GM21360 (cell line): ENCODE data around the gene SP9.

Source experiments
- ATAC-seq: cut with Tn5 transposase; IDR thresholded peaks from one replicate; pipeline ENCODE4 v1.9.1; 2021; ENCODE audit warnings: mild to moderate bottlenecking, moderate library complexity; ENCODE audit not compliant: unreplicated experiment

Gene SP9

DNA sequence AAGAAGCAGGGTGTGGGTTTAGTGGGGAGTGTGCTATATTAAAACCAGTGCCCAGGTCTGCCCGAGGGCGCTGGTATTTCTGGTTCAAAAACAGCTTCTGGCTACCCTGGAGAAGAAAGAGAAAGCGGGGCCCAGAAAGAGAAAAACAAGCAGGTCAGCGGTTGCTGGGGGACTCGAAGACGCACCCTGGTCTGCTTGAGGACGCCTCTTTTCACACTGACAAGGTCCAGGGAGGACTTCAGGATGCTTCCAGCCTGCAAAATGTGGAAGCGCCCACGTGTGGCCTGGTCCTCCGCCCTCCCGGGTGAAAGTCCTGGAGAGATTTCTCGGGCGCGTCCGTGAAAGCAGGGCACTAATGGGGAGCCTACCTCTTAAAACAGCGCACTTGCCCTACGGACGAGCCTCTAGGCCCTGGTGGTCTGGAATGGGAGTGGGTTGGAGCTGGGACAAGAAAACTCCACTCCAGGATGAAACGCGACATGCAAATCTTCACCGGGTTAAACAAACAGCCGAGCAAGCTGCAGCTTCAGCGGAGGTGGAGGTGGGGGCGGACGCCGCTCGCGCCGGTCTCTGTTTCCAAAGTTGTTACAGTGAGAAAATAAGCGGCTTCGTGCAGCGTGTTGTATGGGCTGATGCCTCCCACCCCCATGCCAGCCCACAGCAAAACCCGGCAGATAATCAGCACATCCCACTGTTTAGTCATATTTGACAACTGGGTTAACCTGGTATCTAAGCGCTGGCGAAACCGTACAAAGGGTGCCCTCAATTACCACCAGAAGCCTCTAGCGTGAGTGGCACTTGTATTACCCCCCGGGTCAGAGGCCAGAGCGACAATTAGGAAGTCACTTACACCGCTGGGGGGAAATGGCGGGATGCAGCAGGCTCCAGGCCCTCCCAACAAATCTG, 1.1 kb upstream of the SP9 start:
- ATAC-seq: no peak

DNA sequence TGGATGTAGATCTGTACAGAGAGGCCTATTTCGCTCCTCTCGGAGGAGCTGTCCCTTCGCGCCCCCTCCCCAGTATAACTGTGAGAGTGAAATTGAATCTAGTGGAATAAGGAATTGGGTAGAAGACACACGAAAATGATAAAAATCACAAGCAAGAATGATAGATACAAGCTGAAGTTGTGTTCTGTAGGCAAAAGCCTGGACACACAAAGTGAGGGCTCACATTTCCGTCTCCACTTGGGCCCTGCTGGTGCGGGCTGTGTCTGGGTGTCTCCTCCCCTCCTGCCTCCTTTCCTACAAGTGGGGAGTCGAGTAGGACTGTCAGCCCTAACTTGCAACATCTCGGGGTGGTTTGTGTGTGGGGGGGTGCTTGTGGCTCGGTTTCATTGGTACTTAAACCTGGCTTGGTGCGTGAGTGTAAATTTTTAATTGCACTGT, 457 bp upstream of the SP9 start:
- ATAC-seq: no peak

DNA sequence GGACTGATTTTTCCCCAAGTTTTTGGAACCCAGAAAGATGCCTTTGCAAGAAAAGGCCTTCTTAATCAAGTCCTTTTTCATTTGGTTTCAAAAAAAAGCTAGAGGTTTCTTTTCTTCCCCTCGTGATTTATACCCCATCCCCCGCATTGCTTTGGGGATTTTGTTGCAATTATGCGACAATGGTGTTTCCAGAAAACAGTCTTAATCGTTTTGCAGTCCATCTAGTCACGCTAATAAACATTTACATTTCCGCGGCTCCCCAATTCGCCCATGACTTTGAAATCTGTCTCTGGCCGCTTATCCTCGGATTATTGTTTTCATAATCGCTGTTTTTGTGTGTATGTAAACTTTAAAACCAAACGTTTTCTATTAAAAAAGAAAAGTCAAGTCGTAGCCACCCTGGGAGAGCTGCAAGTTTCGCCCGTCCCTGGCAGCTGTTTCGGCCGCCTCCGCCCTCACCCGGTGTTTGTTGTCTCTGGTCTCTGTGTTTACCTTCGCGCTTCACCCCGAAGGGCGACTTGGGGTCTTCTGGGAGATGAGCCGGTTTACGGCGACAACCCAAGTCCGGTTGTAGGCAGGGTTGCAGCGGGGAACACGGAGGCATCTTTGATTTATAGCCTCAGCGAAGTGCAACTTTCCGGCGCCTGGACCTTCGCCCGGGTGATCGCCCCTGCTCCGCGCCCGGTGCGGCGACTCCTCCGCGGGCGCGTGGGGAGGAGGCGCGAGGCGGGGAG, 667 bp downstream of the SP9 start:
- ATAC-seq: no peak

DNA sequence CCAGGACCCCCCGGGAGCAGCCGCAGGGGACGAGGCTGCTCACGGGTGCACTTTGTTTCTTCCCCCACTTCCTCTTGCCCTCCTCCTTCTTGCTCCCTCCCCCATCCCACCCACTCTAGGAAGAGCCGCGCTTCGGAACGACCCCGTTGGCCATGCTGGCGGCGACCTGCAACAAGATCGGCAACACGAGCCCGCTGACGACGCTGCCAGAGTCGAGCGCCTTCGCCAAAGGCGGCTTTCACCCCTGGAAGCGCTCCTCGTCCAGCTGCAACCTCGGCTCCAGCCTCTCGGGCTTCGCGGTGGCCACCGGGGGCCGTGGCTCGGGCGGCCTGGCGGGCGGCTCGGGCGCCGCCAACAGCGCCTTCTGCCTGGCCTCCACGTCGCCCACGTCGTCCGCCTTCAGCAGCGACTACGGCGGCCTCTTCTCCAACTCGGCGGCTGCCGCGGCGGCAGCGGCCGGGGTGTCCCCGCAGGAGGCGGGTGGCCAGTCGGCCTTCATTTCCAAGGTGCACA, 1.3 kb downstream of the SP9 start:
- no peak for ATAC-seq

DNA sequence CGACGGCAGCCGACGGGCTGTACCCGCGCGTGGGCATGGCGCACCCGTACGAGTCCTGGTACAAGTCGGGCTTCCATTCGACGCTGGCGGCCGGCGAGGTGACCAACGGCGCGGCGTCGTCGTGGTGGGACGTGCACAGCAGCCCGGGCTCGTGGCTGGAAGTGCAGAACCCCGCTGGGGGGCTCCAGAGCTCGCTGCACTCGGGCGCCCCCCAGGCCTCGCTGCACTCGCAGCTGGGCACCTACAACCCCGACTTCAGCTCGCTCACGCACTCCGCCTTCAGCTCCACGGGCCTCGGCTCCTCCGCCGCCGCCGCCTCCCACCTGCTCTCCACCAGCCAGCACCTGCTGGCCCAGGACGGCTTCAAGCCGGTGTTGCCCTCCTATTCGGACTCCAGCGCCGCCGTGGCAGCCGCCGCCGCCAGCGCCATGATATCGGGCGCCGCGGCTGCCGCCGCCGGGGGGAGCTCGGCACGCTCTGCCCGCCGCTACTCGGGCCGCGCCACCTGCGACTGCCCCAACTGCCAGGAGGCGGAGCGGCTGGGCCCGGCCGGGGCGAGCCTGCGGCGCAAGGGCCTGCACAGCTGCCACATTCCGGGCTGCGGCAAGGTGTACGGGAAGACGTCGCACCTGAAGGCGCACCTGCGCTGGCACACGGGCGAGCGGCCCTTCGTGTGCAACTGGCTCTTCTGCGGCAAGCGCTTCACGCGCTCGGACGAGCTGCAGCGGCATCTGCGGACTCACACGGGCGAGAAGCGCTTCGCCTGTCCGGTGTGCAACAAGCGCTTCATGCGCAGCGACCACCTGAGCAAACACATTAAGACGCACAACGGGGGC, 2.0 kb downstream of the SP9 start:
- no peak for ATAC-seq

DNA sequence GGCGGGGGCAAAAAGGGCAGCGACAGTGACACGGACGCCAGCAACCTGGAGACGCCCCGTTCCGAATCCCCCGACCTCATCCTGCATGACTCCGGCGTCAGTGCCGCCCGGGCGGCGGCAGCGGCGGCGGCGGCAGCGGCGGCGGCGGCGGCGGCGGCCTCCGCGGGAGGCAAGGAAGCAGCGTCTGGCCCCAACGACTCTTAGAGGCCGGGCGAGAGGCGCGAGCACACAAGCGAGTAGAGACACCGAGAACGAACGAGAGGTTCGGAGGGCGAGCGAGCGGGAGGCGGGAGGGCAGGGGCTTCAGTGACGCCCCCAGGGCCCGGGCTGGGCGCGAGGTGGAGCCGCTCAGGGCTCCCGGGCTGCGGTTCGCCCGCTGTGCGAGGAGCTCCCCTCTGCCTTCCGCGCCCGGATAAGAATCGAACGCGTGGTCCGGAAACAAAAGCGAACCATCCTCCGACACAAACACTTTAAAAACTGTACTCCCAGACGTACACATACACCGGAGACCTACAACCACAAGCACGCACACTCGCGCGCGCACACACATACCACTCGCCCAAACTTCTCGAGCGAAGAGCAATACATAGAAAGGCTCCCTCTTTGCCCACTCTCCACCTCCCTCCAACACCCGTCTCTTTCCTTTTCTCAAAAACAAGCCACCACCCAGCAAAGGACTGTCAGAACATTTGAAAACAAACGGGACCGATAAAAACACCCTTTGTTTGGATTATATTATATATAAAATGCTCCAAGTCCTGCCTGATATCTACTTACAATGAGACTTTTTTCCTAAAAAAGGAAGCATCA, 2.8 kb downstream of the SP9 start:
- no peak for ATAC-seq

DNA sequence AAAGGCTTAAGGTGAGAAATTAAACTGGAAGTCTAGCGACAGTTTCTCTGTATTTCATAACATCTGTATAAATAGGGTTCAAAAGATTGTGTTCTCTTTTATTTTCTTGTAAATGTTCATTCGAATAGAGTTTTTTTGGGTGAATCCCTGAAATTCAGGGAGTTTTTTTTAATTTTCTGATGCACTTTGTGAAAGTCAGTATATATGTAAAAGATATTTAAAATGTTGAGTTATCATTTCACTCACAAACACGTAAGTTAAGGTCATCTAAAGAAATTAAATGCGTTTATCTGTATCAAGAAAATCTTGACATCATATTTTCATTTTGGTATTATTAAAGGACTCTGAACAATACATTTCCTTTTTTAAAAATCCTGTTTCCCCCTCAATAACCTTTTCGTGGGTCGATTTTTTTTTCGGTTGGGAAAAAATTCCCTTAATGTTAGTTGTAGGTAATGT, 3.4 kb downstream of the SP9 start:
- no peak for ATAC-seq

DNA sequence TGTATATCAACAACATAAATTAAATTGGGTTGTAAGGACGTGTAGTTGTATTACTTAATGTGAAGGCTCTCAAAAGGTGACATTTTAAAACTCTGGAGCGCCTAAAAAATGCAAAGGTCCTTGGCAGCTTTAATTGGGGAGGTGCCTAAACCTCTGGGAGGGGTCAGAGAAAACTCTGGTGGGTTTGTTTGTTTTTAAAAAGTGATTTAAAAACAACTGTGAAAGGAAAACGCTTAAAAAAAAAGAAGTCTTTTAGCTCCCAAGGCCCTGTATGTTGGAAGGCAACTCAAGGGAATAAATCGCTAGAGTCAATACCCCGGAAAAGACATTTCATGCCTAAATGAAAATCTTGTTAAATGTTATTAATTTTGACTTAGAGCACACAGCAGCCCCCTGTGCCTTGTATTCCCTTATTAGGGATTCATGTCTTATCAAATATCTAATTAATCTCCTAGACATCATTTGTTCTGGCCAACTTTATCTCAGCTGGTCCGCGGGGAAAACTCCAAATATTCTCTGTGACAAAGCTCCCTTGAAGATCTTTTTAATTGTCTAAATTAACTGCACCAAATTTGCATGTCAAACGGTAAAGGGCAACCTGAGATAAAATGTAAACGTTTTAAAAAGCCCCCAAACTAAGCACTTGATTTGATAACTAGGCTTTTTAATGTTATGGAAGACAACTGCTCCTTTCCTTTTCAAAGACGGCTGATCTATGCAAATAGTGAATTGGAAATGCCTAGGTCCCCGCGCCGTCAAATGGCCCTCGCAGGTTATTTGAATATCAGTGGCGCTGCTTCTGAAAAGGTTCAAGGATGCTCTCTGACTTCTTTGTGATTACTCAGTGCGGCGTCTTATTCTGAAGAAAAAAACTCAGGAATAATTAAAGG, 4.2 kb downstream of the SP9 start:
- no peak for ATAC-seq

DNA sequence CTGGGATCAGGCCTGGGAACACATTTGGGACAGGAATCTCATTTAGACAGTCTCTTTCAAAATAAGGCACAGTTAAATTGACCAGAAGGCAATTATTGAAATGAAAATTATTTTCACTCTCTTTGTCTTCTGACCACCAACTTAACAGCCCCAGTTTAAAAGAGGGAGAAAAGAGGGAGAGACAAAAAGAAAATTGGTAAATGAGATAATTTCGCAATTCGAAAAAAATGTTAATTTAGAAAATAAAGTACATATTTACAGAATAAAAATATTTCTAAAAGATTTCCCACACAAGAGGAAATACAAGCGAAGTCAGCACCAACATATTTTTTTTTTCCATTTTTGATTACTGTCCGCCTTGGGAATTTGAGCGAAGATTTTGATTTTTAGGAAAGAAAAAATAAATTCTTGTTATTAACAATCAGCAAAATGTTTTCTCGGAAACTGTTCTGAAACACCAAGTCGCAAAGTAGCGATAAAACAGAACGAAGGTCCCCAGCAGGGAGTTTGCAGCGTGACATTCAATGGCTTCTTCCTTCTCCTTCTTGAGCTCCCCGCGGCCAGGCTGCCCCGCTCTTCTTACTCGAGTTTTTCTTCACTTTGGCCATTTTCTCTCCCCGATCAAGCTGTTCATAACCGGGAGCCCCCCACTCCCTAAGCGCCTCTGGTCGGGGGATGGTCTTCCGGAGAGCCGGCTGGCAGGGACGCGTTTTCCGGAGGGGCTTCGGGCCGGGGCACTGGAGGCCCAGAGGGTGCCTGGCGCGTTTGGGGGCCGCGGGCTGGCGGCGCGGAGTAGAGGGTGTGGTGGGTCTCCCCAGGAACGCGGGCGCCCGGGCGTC, 5.0 kb downstream of the SP9 start:
- ATAC-seq: no peak

DNA sequence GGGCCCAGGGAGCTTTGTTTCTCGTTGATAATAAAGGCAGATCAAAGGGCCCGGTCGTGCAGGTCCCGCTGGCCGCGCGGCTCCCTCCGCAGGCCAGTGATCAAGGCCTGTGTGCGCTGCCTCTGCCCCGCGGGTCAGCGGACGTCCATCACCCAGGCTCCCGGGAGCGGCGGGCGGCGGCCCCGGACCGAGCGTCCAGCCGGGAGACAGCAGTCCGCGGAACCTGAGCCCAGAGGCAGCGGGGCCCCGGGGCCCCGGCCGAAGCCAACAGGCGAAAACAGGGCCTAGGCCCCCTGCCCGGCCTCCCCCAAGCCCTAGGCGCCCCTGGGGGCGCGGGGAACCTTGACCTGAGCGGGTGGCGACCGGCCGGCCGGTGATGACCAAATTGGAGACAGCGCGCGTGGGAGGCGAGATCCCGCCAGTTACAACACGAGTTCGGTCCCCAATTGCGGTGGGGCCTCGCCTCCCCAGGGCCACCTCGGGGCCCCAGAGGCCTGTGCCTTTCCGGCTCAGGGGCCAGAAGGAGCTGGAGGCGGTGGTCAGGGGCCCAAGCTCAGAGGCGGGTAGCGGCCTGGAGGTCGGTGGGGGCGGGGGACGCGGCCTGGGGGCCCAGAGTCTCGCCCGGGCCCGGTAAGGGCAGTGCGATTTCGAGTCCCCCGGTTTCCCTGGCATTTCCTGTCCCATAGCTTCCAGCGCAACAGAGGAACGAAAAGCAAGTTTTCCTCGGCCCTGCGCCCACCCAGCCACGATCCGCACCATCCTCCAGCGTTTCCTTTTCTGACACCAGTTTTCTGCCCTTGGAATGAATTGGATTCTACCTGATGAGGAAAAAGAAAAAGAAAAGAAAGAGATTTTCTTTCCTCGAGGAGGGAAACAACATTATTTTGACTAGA, 5.9 kb downstream of the SP9 start:
- ATAC-seq: no peak

DNA sequence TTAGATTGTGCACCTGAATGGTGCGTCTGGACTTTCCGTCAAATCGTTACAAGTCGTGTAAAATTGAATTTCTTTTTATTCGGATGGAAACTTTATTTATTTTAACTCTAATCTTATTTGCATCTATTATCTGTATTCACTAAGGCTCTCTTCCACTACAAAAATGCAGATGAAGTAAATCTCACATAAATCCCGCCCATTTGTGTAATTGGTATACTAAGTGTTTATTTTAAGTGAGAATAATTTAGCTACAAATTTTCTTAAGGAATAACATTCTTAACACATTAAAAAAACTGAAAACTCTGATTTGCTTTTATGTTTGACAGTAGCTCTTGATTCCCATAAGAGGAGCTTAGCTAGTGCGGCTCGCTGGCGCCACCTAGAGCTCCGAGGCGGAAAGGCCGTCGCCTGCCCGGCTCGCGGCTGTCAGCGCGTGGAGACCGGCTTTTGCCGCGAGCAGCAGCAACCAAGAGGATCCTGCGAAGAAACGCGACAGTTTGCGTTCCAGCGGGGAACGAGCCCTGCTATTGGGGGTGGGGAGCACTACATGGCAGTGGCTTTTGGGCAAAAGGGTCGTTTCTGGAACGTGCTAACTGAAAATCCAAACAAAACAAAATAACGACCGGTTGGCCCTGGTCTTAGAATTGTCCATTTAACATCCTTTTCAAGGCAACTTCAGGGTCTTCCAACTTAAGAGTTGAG, 6.7 kb downstream of the SP9 start:
- ATAC-seq: no peak

DNA sequence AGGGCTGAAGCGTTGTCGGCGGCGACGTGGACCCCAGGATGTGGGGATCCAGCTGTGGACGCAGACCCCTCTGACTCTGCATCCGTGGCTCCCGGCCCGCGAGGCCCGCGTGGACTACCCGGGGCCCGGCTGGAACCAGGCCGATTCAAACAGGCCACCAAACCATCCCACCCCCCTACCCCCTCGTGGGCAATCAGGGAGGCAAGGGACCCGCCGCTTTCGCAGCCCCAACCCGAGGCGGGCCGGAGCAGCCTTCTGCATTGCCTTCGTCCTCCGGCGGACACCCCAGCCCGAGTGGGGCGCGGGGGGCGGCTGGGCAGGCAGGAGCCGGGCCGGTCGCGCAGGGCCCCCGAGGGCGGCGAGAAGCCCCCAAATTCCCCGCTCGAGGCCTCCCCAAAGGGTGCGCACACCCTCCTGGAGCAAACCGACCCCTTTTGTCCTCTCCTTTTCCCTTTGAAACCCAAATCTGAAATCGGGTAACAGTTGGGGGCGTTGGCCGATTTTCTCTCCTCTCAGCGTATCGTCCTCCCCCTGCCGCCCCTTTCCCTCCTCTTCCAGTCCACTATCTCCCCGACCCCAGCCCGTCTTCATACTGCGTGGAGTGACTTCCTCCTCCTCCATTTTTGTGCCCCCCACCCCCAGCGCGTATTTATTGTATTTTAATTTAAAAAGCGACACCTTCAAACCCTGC, 7.4 kb downstream of the SP9 start:
- no peak for ATAC-seq

DNA sequence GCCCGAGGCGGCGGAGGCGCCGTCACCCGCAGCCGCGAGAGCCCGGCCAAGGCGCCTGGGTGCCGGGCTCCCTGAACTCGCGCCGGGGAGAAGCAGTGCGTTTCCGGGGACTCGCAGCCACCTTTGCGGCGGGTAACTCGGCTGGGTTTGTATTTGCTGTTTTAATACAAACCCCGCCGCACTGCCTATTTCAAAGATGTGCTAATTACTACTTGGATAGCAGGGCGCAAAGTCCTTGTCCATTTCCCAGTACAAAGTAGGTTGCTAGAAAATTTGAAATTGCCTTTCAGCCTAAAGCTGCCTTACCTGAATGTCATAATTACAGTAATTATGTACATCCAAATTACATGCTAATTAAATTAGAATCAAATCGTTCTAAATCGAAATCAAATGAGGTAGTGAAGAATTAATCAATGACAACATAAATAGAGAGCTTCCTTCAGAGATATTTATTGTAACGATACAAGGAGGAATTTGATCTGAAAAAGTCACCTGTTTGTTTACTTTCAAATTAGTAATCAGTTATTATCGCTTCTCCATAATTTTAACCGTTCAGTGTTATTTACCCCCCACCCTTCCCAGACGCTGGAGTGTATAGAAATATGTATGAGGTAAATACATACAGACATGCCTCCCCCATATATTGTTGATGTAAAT, 8.1 kb downstream of the SP9 start:
- ATAC-seq: no peak

DNA sequence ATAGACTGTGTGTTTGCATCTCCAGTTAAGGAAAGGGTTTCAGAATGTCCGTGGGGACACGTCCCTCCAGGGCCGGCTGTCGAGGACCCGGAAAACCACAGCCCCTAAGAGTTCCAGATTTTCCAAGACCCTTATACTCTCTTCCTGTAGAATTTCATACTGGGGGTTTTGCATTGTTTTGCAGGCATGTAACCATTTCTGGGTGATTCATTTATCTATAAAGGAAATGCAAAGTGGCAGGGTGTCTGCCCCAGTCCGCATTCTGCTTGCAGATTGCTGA, 8.5 kb downstream of the SP9 start:
- ATAC-seq: no peak

DNA sequence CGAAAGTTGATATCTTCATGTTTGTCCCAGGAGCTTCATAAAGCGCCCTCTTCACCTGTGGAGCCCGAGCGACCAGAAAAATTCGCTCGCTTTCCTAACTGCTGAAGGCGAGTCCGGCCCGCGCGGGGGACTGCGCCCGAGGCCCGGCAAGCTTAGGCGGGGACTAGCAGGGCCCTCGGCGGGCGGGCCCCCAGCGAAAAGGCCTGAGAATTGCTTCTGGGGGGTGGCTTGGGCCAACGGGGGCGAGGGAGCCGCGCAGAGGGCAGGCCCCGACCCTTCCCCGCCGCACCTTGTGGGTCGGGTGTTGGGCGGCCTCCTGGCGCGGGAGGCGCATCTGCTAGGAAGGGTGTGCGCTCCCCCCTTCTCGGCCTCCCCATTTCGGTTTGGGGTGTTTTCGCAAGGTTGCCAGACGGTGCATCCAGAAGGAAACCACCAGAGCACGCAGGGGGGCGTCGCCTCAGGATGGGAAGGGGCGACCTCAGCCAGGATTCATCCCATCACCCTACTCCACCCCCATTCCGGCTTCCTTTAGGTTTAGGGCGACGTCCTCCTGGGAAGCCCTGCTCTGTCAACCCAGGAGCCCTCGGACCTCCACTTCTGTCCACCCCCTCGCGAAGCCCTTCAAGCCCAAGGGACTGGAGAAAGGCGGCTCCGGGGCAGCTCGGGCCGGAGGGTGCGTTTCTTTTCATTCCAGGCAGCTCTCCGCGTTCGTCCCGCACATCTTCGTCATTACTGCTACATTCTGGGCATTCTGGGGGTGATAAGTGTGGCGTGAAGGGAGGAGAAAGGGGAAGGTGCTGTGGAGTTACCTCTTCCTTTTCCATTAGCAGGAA, 9.1 kb downstream of the SP9 start:
- no peak for ATAC-seq
